ENCODE data around the gene SMIM23.

- TF ChIP-seq POLR2AphosphoS5 (IDR thresholded peaks at IDR 0.05) (no peak), CTCF (IDR thresholded peaks at IDR 0.05) (no peak), POLR2A (IDR thresholded peaks at IDR 0.05) (no peak)
These were observed 48.8 kb downstream of the SMIM23 start for GRCh38 chr5:171834461-171834860.

Data from suprapubic skin (tissue), 4 donors.